Fibroblast of the aortic adventitia (primary cell): ENCODE results near the gene CLSTN2. TPM values are rescaled to one million over a fixed set of nuclear protein-coding genes. Genes with fewer than 3 reads are reported as not detected.

ENCODE experiments used
- DNase-seq: peaks from one replicate; pipeline ENCODE4 v3.0.0-alpha.2; 2010; ENCODE audit warnings: low read depth
- H3K4me3 ChIP-seq: 2 replicates; pipeline ENCODE4 v1.5.1; 2011; ENCODE audit warnings: low read depth, mild to moderate bottlenecking, control low read depth, low read length, moderate library complexity
- CTCF ChIP-seq: IDR thresholded peaks from 2 replicates; pipeline ENCODE4 v1.5.1; 2011; ENCODE audit warnings: mild to moderate bottlenecking, low read length, control low read depth, inconsistent platforms; ENCODE audit not compliant: insufficient read depth
- total RNA-seq: library from RNA; depleted of rRNA; stranded (reverse); fragments of >200 nt; gene quantifications from 2 replicates; pipeline ENCODE4 v1.2.3, GENCODE V29; 2012; ENCODE audit warnings: low replicate concordance

CLSTN2 gene
- total RNA-seq, 1 donor: 3.2 TPM

DNA sequence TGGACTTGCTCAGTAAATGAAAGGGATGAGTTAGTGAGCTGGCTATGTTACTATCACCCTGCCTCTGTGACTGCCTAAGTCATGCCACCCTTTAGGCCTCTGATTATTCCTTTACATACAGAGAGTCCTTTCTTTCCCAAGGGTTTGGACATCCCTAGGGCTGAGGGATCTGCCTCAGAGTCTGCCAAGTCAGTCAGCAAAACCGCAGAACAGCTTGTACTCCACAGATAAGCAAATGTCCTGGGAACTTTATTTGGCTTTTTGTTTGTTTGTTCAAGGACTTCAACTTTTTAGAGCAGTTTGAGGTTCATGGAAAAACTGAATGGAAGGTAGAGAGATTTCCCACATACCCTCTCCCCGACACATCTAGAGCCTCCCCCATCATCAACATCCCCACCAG lies 660.3 kb downstream of the CLSTN2 start:
- peak; percentile 4 for DNase-seq
- TF ChIP-seq CTCF: no peak
- no peak overlapping the region for H3K4me3 ChIP-seq

DNA sequence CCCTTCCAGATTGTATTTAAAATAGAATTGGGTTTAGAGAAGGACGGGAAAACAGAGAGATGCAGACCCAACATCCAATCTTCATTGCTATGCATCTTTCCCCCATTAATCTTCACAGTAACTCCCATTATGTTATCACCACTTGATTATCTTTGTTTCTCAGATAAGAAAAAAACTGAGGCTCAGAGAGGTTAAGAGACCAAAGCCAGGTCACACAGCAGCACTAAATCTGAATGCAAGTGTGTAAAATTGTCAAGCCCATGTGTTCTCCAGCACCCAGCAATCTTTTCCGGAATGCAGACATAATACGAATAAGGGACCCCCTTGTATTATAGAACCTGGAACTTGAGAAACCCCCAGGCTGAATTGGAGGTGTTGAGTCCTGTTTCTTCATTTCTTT lies 662.4 kb downstream of the CLSTN2 start:
- TF ChIP-seq CTCF: no peak
- no peak overlapping the region for H3K4me3 ChIP-seq
- no peak for DNase-seq

DNA sequence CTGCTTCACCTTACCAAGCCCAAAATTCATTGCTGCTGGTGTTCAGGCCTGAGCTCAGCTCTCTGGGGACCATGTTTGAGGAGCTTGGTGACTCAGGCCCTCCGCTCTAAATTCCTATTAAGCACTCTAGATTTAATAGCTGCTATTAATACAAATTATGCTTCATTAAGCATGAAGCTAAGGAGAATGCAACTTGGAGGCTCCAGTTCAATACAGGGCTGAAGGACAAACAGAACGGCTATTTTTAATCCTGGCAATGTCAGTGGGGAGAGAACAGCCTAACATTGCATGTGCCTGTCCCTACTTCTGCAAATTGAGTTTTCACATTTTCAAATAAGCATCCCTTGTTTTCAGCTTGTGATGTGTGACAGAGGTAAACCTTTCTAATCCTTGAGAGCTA lies 662.8 kb downstream of the CLSTN2 start:
- no peak for TF ChIP-seq CTCF
- DNase-seq: no peak
- no peak overlapping the region for H3K4me3 ChIP-seq

GRCh38 chr3:140599009-140599408 lies 664.0 kb downstream of the CLSTN2 start:
- no peak for TF ChIP-seq CTCF
- H3K4me3 ChIP-seq: no peak overlapping the region
- DNase-seq: no peak

- no peak for DNase-seq
- no peak overlapping the region for H3K4me3 ChIP-seq
- no peak for TF ChIP-seq CTCF
Observed at GRCh38 chr3:140599496-140599895, 664.5 kb downstream of the CLSTN2 start.

- H3K4me3 ChIP-seq: no peak overlapping the region
- no peak for DNase-seq
- TF ChIP-seq CTCF: no peak
Observed at GRCh38 chr3:140601881-140602280, 666.9 kb downstream of the CLSTN2 start.

- no peak overlapping the region for H3K4me3 ChIP-seq
- no peak for DNase-seq
- no peak for TF ChIP-seq CTCF
Observed at GRCh38 chr3:140602781-140603180, 667.8 kb downstream of the CLSTN2 start.
